PFSK-1 (cell line): ENCODE results near the gene DTNA.

Source experiments
- FOXP2 ChIP-seq: optimal IDR thresholded peaks from 2 replicates; pipeline ENCODE3; 2011; ENCODE audit warnings: borderline replicate concordance, control low read depth, inconsistent platforms; ENCODE audit not compliant: insufficient read depth; ENCODE audit errors: extremely low read length, extremely low read depth
- POLR2AphosphoS5 ChIP-seq: IDR thresholded peaks from 2 replicates; pipeline ENCODE4 v1.6.1; 2012; ENCODE audit warnings: low read depth, mild to moderate bottlenecking, control low read depth, low read length, moderate library complexity
- REST ChIP-seq, 2 experiments: IDR thresholded peaks; 2 replicates each; pipeline versions ENCODE4 v1.6.1 to v1.8.0; 2011 to 2012; ENCODE audit warnings: low read depth in 2 of 2, low read length in 2 of 2, control low read depth in 1 of 2, inconsistent platforms in 1 of 2, mild to moderate bottlenecking in 1 of 2, moderate library complexity in 1 of 2; ENCODE audit not compliant: insufficient read depth in 1 of 2
- SIN3A ChIP-seq: IDR thresholded peaks from 2 replicates; pipeline ENCODE4 v1.6.1; 2012; ENCODE audit warnings: mild to moderate bottlenecking, low read length, moderate library complexity, borderline replicate concordance; ENCODE audit not compliant: insufficient read depth
- TAF1 ChIP-seq: IDR thresholded peaks from 2 replicates; pipeline ENCODE4 v1.6.1; 2012; ENCODE audit warnings: low read length, control low read depth, borderline replicate concordance; ENCODE audit not compliant: insufficient read depth

Gene DTNA

GRCh38 chr18:34691614-34692013, 18.5 kb upstream of the DTNA start:
- TF ChIP-seq POLR2AphosphoS5 (no peak), FOXP2 (no peak)

GRCh38 chr18:34694591-34695165, 15.4 kb upstream of the DTNA start:
- TF ChIP-seq FOXP2, result no peak
- no peak for TF ChIP-seq POLR2AphosphoS5
- no peak for TF ChIP-seq SIN3A

- TF ChIP-seq POLR2AphosphoS5 (no peak), SIN3A (no peak), FOXP2 (no peak), REST (IDR thresholded peaks at IDR 0.05; ENCODE audit: insufficient read depth in 1 of 2, low read depth in 2 of 2, low read length in 2 of 2) (no peak), TAF1 (no peak)
Measured at GRCh38 chr18:34695310-34695709, 14.8 kb upstream of the DTNA start.

- no peak for TF ChIP-seq POLR2AphosphoS5
- no peak for TF ChIP-seq TAF1
- no peak for TF ChIP-seq REST (IDR thresholded peaks at IDR 0.05; ENCODE audit: insufficient read depth in 1 of 2, low read depth in 2 of 2, low read length in 2 of 2)
- TF ChIP-seq FOXP2, result no peak
Measured at GRCh38 chr18:34696671-34697070, 13.4 kb upstream of the DTNA start.

GRCh38 chr18:34697233-34697632, 12.9 kb upstream of the DTNA start:
- TF ChIP-seq REST (IDR thresholded peaks at IDR 0.05; ENCODE audit: insufficient read depth in 1 of 2, low read depth in 2 of 2, low read length in 2 of 2), result no peak
- TF ChIP-seq POLR2AphosphoS5, result no peak
- TF ChIP-seq FOXP2, result no peak
- no peak for TF ChIP-seq TAF1
- TF ChIP-seq SIN3A, result no peak

- TF ChIP-seq SIN3A, result no peak
- no peak for TF ChIP-seq POLR2AphosphoS5
- no peak for TF ChIP-seq FOXP2
- no peak for TF ChIP-seq TAF1
- TF ChIP-seq REST (IDR thresholded peaks at IDR 0.05; ENCODE audit: insufficient read depth in 1 of 2, low read depth in 2 of 2, low read length in 2 of 2), result no peak
Measured at GRCh38 chr18:34697891-34698290, 12.2 kb upstream of the DTNA start.
